ENCODE data around the gene ARID1B. TPM values are rescaled to one million over a fixed set of nuclear protein-coding genes. Genes with fewer than 3 reads are reported as not detected.

ARID1B gene
- total and polyA plus RNA-seq, 10 of the 15 experiments (the other 5 are each of a cell fraction or from before 2014, with no cell fraction given): 24.7 to 133 (median 54.6) TPM

DNA sequence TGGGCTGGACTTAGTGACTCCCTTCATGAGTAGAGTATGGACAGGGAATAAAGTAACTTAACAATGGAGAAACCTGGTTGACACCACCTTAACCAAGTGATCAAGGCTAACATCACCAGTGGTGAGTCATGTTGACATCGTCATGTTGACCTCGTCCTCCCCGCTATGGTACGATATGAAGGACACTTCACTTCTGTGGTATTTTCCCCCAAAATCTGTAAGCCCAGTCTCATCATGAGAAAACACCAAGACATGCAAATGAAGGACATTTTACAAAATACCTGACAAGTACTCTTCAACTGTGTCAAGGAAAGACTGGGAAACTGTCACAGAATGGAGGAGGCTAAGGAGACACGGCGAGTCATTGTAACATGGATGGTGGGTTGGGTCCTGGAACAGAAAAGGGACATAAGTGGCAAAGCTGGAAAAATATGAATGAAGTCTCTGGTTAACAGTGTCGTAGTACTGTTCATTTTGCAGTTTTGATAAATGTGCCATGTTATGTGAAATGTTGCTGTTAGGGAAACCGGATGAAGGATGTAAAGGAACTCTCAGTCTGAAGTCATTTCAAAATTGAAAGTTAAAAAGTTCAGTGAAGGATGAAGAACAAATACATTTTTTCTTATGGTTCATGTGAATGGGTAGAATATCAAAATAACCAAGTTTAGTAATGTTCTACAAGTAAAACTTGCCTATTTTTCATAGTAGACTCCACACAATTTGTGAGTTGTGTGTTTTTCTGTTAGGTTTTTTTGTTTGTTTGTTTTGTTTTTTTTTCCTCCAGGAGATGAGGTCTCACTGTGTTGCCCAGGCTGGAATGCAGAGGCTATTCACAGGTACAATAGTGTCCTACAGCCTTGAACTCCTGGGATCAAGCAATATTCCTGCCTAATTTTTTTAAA, 298.6 kb downstream of the ARID1B start:
- peak overlapping the region; percentile 68 for H3K27ac ChIP-seq (ENCODE audit: control insufficient read depth, insufficient read depth)
- DNase-seq (ENCODE audit: low read depth, low spot score) (peak; percentile 44), ATAC-seq (peak; percentile 92), FAIRE-seq (peak; percentile 91)
- H3K4me1 ChIP-seq (ENCODE audit: control insufficient read depth, insufficient read depth, low read length): peaks cover 19% of the 10 kb centered on the region
- no peaks in the 10 kb centered on the region; a peak in 2 of 4 replicates for H3K36me3 ChIP-seq (ENCODE audit: control insufficient read depth in 2 of 2, insufficient read depth in 2 of 2, low read length in 1 of 2)
- ChIA-PET CTCF (no interaction called here), POLR2A (no interaction called here), SMC1A (ENCODE audit: uncharacterized antibody, unreplicated experiment) (interaction anchor here (1.3 kb wide), 1 partner anchor 38 kb away, joined by 3 read pairs; no protein-coding TSS in a partner anchor), RAD21 (ENCODE audit: unreplicated experiment) (interaction anchor here (1.1 kb wide), 1 partner anchor 42 kb away, joined by 3 read pairs; no protein-coding TSS in a partner anchor)
- no peaks in the 10 kb centered on the region for H3K27me3 ChIP-seq (replicated peaks in 1 of 2; ENCODE audit: control insufficient read depth in 2 of 2, insufficient read depth in 2 of 2, low read length in 1 of 2)
- intact Hi-C loops (cut with micrococcal nuclease; ENCODE audit: unreplicated experiment): no loop called here
- no peak overlapping the region for H3K9ac ChIP-seq (ENCODE audit: control insufficient read depth, insufficient read depth, low read length)
- H3K4me2 ChIP-seq (ENCODE audit: control insufficient read depth, insufficient read depth): peak overlapping the region; percentile 85
- no TSS peak for BruUV-seq (replicated peaks)
- peak overlapping the region; percentile 28; the same call in 1 of the 2 replicates for H3K4me3 ChIP-seq
- H4K20me1 ChIP-seq (ENCODE audit: control insufficient read depth, insufficient read depth): peaks cover 9% of the 10 kb centered on the region
- peaks cover 12% of the 10 kb centered on the region for H3K79me2 ChIP-seq (ENCODE audit: control insufficient read depth, insufficient read depth, low read length)
- H3K9me3 ChIP-seq (replicated peaks; ENCODE audit: control insufficient read depth, insufficient read depth, low read length): no peaks in the 10 kb centered on the region
- 1% methylated on average over 8 of the region's 8 CpGs for WGBS (ENCODE audit: insufficient coverage, insufficient replicate concordance, low lambda C conversion rate, missing lambda C conversion rate)
- in situ Hi-C loops (cut with MboI): no loop called here
- peak overlapping the region; percentile 11; the same call in 1 of the 2 replicates for H2AFZ ChIP-seq (ENCODE audit: control insufficient read depth, low read depth, low read length)
- TF ChIP-seq GABPA (IDR thresholded peaks at IDR 0.05; ENCODE audit: low read depth) (0 out of 2 replicates have a peak, but pooled peaks have one; percentile 46), MTA2 (IDR thresholded peaks at IDR 0.05; ENCODE audit: low read depth) (peak; percentile 37; the same call in 1 of the 2 replicates), RUNX3 (IDR thresholded peaks at IDR 0.05; ENCODE audit: low read length) (peak; percentile 61), FOXM1 (IDR thresholded peaks at IDR 0.05; ENCODE audit: low read depth, low read length) (no peak), DPF2 (IDR thresholded peaks at IDR 0.05) (peak; percentile 84; the same call in 1 of the 2 replicates), IKZF2 (IDR thresholded peaks at IDR 0.05) (peak; percentile 88 to 90), BCL11A (IDR thresholded peaks at IDR 0.05; ENCODE audit: low read depth, low read length) (peak; percentile 51; the same call in 1 of the 2 replicates), IKZF1 (conservative IDR thresholded peaks at IDR 0.05) (peak; percentile 72), JUNB (IDR thresholded peaks at IDR 0.05) (peak; percentile 71; the same call in 1 of the 2 replicates), YBX1 (IDR thresholded peaks at IDR 0.05) (no peak), ZNF24 (IDR thresholded peaks at IDR 0.05) (0 out of 2 replicates have a peak, but pooled peaks have one; percentile 44), CEBPB (IDR thresholded peaks at IDR 0.05; ENCODE audit: borderline replicate concordance in 1 of 2, low read depth in 2 of 2, low read length in 2 of 2) (peak in 1 of 2 experiments; percentile 39; a peak in 1 of 4 replicates), SMARCA5 (IDR thresholded peaks at IDR 0.05) (no peak), MEF2A (IDR thresholded peaks at IDR 0.05; ENCODE audit: insufficient read depth, low read depth, low read length) (no peak), ATF7 (IDR thresholded peaks at IDR 0.05; ENCODE audit: low read depth) (peak; percentile 74), POLR2AphosphoS5 (IDR thresholded peaks at IDR 0.05; ENCODE audit: low read length) (no peak), EZH2 (IDR thresholded peaks at IDR 0.05; ENCODE audit: borderline replicate concordance, control insufficient read depth, low read depth, low read length) (no peak), BHLHE40 (IDR thresholded peaks at IDR 0.05; ENCODE audit: borderline replicate concordance in 1 of 2, low read depth in 2 of 2, low read length in 1 of 2) (peak; percentile 17 to 61; a peak in 3 of 4 replicates), RCOR1 (conservative IDR thresholded peaks at IDR 0.05; ENCODE audit: low read depth, low read length) (no peak)
- TF ChIP-seq, protein P1, sequence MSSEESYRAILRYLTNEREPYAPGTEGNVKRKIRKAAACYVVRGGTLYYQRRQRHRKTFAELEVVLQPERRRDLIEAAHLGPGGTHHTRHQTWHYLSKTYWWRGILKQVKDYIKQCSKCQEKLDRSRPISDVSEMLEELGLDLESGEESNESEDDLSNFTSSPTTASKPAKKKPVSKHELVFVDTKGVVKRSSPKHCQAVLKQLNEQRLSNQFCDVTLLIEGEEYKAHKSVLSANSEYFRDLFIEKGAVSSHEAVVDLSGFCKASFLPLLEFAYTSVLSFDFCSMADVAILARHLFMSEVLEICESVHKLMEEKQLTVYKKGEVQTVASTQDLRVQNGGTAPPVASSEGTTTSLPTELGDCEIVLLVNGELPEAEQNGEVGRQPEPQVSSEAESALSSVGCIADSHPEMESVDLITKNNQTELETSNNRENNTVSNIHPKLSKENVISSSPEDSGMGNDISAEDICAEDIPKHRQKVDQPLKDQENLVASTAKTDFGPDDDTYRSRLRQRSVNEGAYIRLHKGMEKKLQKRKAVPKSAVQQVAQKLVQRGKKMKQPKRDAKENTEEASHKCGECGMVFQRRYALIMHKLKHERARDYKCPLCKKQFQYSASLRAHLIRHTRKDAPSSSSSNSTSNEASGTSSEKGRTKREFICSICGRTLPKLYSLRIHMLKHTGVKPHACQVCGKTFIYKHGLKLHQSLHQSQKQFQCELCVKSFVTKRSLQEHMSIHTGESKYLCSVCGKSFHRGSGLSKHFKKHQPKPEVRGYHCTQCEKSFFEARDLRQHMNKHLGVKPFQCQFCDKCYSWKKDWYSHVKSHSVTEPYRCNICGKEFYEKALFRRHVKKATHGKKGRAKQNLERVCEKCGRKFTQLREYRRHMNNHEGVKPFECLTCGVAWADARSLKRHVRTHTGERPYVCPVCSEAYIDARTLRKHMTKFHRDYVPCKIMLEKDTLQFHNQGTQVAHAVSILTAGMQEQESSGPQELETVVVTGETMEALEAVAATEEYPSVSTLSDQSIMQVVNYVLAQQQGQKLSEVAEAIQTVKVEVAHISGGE (CRISPR knock-in tag; IDR thresholded peaks at IDR 0.05): no peak
- TF ChIP-seq, protein P2, sequence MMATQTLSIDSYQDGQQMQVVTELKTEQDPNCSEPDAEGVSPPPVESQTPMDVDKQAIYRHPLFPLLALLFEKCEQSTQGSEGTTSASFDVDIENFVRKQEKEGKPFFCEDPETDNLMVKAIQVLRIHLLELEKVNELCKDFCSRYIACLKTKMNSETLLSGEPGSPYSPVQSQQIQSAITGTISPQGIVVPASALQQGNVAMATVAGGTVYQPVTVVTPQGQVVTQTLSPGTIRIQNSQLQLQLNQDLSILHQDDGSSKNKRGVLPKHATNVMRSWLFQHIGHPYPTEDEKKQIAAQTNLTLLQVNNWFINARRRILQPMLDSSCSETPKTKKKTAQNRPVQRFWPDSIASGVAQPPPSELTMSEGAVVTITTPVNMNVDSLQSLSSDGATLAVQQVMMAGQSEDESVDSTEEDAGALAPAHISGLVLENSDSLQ (IDR thresholded peaks at IDR 0.05): peak; percentile 70

Data from GM12878 (cell line).